Common myeloid progenitor, CD34-positive (primary cell): ENCODE results near the gene ZFYVE16.
A peak's percentile ranks its signal among the peaks of the same experiment; 100 is the strongest.

Source experiments
- CTCF ChIA-PET: fragments of 350-600 bp; sonication (Branson Sonifier 250); formaldehyde crosslinking; loops from one replicate; lab custom pipeline; 2021; ENCODE audit warnings: antibody characterized with exemption; lab: Charles Lee
- POLR2A ChIA-PET: fragments of 350-600 bp; sonication (Branson Sonifier 250); formaldehyde crosslinking; loops from one replicate; lab custom pipeline; 2021; ENCODE audit warnings: antibody characterized with exemption; lab: Charles Lee
- DNase-seq, 3 donors: peaks; one replicate each; pipeline versions ENCODE4 v3.0.0 to v3.0.0-alpha.2; 2013
- H3K27ac ChIP-seq, 2 experiments: 1 replicate in 1 of 2; 2 replicates in 1 of 2; pipeline ENCODE4 v1.7.0; 2013; ENCODE audit warnings: inconsistent platforms in 2 of 2, low read length in 2 of 2, mild to moderate bottlenecking in 2 of 2, low read depth in 1 of 2, moderate library complexity in 1 of 2; ENCODE audit not compliant: severe bottlenecking in 2 of 2, insufficient read depth in 1 of 2, poor library complexity in 1 of 2
- H3K27me3 ChIP-seq, 5 experiments: replicated peaks in 2 of 5; 1 replicate in 3 of 5; 2 replicates in 2 of 5; pipeline versions ENCODE4 v1.6.1 to v1.7.0; 2013; ENCODE audit warnings: low read length in 4 of 5, mild to moderate bottlenecking in 2 of 5, moderate library complexity in 2 of 5, inconsistent platforms in 1 of 5; ENCODE audit not compliant: insufficient read depth in 5 of 5, control insufficient read depth in 4 of 5
- H3K36me3 ChIP-seq, 4 experiments: 1 replicate in 2 of 4; 2 replicates in 2 of 4; pipeline versions ENCODE4 v1.6.1 to v1.7.0; 2013; ENCODE audit warnings: low read length in 3 of 4, control low read depth in 1 of 4, mild to moderate bottlenecking in 1 of 4; ENCODE audit not compliant: control insufficient read depth in 4 of 4, insufficient read depth in 4 of 4
- H3K4me1 ChIP-seq, 4 experiments: 1 replicate in 3 of 4; 2 replicates in 1 of 4; pipeline versions ENCODE4 v1.6.1 to v1.7.1; 2013; ENCODE audit warnings: low read length in 3 of 4, mild to moderate bottlenecking in 3 of 4, control low read depth in 1 of 4, inconsistent platforms in 1 of 4, moderate library complexity in 1 of 4; ENCODE audit not compliant: control insufficient read depth in 4 of 4, insufficient read depth in 4 of 4; ENCODE audit errors: control extremely low read depth in 1 of 4
- H3K4me3 ChIP-seq, 7 experiments: 1 replicate in 4 of 7; 2 replicates in 3 of 7; pipeline versions ENCODE4 v1.5.1 to v1.7.0; 2013; ENCODE audit warnings: mild to moderate bottlenecking in 7 of 7, low read length in 6 of 7, moderate library complexity in 6 of 7, inconsistent platforms in 2 of 7, low read depth in 2 of 7, control low read depth in 1 of 7; ENCODE audit not compliant: insufficient read depth in 4 of 7, control insufficient read depth in 1 of 7; ENCODE audit errors: extremely low read depth in 1 of 7
- H3K9me3 ChIP-seq, 5 experiments: 1 replicate in 4 of 5; 2 replicates in 1 of 5; pipeline versions ENCODE4 v1.6.1 to v1.7.1; 2013; ENCODE audit warnings: low read length in 4 of 5, mild to moderate bottlenecking in 2 of 5, inconsistent platforms in 1 of 5, low read depth in 1 of 5, moderate library complexity in 1 of 5; ENCODE audit not compliant: control insufficient read depth in 4 of 5, insufficient read depth in 2 of 5; ENCODE audit errors: control extremely low read depth in 1 of 5
- WGBS: methylation state at CpG from one replicate; pipeline ENCODE4 v1.1.5; 2013; ENCODE audit not compliant: insufficient coverage; 5-methylcytosine and 5-hydroxymethylcytosine counted together

ZFYVE16 gene

GRCh38 chr5:80438739-80439138, 30.9 kb downstream of the ZFYVE16 start:
- Histone ChIP-seq H3K9me3 (peaks cover 0 to 4% (median 0%) of the 10 kb centered on the region in 5 experiments), H3K27ac (no peak overlapping the region), H3K36me3 (peaks cover 8 to 34% (median 17%) of the 10 kb centered on the region in 4 experiments), H3K4me1 (no peaks in the 10 kb centered on the region), H3K27me3 (no peaks in the 10 kb centered on the region), H3K4me3 (no peak overlapping the region)
- ChIA-PET CTCF (no interaction called here), POLR2A (no interaction called here)
- DNase-seq, result no peak
- WGBS, result 100% methylated on average over 1 of the region's 4 CpGs

DNA sequence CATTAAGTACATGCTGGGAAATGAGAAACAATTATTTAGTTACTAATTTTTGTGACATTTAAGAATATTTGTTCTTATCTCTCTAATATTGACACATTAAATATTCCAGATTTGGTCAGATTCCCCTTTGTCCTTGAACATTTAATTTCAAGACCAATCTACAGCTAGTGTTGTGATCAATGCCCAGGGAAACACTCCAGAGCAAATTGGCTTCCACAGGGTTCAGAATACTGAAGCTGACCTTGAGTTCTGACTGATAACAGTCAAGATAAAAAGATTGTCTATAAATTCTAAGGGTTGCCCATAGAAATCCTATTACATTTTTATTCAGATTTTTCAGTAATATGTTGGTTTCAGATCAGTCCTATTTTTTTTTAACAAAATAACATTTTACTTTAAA, 31.3 kb downstream of the ZFYVE16 start:
- POLR2A ChIA-PET, result no interaction called here
- Histone ChIP-seq H3K4me1 (no peaks in the 10 kb centered on the region), H3K27me3 (no peaks in the 10 kb centered on the region), H3K27ac (no peak overlapping the region), H3K36me3 (peaks cover 8 to 34% (median 17%) of the 10 kb centered on the region in 4 experiments), H3K9me3 (peaks cover 0 to 4% (median 0%) of the 10 kb centered on the region in 5 experiments), H3K4me3 (no peak overlapping the region)
- no peak for DNase-seq
- CTCF ChIA-PET, result no interaction called here

DNA sequence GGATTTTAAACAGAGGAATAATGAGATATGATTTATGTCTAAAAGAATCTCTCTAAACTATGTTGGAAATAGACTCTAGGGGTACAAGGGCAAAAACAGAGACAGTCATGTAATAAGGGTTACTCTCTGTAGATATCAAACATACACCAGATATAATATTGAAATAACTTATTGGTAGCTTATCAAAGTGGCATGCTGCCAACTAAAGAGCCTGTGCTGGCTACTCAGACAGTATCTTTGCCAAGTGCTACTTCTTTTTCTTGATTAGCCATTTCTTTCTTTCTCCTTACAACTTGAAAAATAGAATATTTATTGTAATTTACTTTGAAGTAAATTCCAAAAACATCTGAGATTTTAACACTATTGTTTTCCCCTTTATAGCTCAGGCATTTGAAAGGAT, 34.9 kb downstream of the ZFYVE16 start:
- H3K36me3 ChIP-seq, result peaks cover 3 to 19% (median 13%) of the 10 kb centered on the region in 4 experiments
- no peaks in the 10 kb centered on the region for H3K9me3 ChIP-seq
- DNase-seq, result no peak
- CTCF ChIA-PET, result no interaction called here
- H3K27ac ChIP-seq, result no peak overlapping the region
- H3K4me1 ChIP-seq, result no peaks in the 10 kb centered on the region
- H3K27me3 ChIP-seq, result no peaks in the 10 kb centered on the region
- POLR2A ChIA-PET, result no interaction called here
- no peak overlapping the region for H3K4me3 ChIP-seq

DNA sequence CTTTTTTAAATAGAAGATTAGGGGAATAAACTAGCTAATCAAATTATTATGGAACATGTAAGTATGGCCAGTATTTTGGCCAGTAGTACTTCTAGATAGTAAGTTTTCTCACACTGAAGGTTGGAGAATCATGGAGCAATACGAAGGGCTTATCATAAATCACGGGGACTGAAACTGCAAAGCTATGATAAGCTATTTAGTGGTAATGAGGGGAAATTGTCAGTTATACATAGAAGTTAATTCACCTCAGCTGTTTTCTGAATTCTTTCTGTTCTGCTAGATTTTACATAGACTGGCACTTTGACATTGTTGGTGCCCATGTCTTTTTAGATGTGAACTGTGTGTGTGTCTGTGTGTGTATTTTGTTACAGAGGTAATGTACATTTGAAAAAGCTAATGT, 45.5 kb downstream of the ZFYVE16 start:
- Histone ChIP-seq H3K9me3 (no peaks in the 10 kb centered on the region), H3K36me3 (peaks cover 6 to 21% (median 9%) of the 10 kb centered on the region in 4 experiments), H3K4me3 (no peak overlapping the region), H3K4me1 (peaks cover 3 to 14% (median 5%) of the 10 kb centered on the region in 4 experiments), H3K27ac (no peak overlapping the region), H3K27me3 (no peaks in the 10 kb centered on the region)
- ChIA-PET CTCF (interaction anchor here (1.0 to 1.2 kb wide), 2 partner anchors 30 to 146 kb away, joined by 3 read pairs; no protein-coding TSS in a partner anchor), POLR2A (interaction anchor here (0.5 kb wide), 1 partner anchor 32 kb away, joined by 3 read pairs; no protein-coding TSS in a partner anchor)
- DNase-seq, result peak; percentile 22 to 62 (median 40)
- 0% methylated on average over 2 of the region's 2 CpGs for WGBS

DNA sequence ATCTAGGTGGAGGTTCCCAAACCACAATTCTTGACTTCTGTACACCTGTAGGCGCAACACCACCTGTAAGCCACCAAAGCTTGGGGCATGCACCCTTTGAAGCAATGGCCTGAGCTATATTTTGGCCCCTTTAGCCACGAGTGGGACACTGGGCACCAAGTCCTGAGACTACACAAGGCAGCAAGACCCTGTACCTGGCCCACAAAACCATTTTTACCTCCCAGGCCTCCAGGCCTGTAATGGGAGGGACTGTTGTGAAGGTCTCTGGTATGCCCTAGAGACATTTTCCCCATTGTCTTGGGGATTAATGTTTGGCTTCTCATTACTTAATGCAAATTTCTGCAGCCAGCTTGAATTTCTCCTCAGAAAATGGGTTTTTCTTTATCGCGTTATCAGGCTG, 55.4 kb downstream of the ZFYVE16 start:
- H3K27ac ChIP-seq, result no peak overlapping the region
- 93% methylated on average over 4 of the region's 4 CpGs for WGBS
- ChIA-PET CTCF (no interaction called here), POLR2A (no interaction called here)
- H3K36me3 ChIP-seq, result peaks cover 11 to 56% (median 18%) of the 10 kb centered on the region in 4 experiments
- no peak for DNase-seq
- H3K4me1 ChIP-seq, result peaks cover 0 to 6% (median 0%) of the 10 kb centered on the region in 4 experiments
- no peak overlapping the region for H3K4me3 ChIP-seq
- peaks cover 2 to 44% (median 18%) of the 10 kb centered on the region in 5 experiments for H3K9me3 ChIP-seq
- H3K27me3 ChIP-seq, result no peaks in the 10 kb centered on the region

DNA sequence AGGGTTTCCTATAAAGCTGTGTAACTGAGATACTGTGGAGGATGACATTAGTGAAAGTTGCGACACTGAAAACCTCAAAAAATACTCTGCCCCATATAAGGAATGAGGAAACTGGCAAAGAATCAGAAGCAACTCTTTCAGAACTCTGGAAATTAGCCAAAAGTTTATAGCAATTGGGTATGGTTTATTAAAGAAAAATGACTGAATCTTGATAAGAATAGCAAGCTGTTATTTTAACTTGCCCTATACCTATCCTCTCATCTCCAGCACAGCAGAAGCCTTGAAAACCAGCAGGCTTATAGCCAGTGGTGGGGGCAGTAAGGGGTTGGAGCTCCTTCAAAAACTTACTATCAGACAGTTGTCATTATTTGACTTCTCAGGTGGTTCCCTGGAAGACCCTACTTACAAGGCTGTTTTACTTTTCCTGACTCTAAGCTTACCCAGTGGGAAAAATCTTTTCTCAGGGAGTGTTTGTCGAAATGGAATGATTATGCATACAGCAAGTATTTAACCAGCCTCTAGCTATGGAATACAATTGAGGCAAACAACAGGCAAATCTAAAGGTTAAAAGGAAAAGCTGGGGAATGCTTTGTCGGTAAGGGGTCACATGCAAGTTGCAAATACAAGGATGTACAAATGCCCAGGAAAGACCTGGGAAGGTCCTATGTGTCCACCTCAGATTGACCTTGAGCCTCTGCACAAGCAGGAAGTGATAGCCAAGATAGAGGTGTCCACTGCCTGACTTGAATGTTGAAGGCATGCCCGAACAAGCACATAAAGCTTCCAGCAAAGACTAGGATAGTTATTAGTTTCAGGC, 59.0 kb downstream of the ZFYVE16 start:
- Histone ChIP-seq H3K27ac (no peak overlapping the region), H3K27me3 (no peaks in the 10 kb centered on the region), H3K4me3 (no peak overlapping the region), H3K4me1 (peaks cover 0 to 6% (median 0%) of the 10 kb centered on the region in 4 experiments), H3K36me3 (peaks cover 15 to 54% (median 24%) of the 10 kb centered on the region in 4 experiments), H3K9me3 (peaks cover 8 to 55% (median 28%) of the 10 kb centered on the region in 5 experiments)
- ChIA-PET CTCF (interaction anchor here (0.6 to 1.1 kb wide), 2 partner anchors 14 to 164 kb away, joined by 3 read pairs; no protein-coding TSS in a partner anchor), POLR2A (no interaction called here)
- WGBS, result 100% methylated on average over 1 of the region's 4 CpGs
- DNase-seq, result no peak

DNA sequence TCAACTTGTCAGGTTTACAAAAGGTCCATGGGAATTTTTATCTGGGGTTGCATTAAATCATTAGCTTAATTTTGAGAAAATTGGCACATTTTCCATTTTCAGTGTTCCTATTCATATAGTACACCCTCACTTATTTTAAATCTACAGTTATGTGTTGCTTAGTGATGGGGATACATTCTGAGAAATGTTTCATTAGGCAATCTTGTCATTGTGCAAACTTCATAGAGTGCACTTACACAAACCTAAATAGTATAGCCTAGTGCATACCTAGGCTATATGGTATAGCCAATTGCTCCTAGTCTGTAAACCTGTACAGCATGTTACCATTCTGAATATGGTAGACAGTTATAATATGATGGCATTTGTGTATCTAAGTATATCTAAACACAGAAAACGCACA, 60.3 kb downstream of the ZFYVE16 start:
- Histone ChIP-seq H3K27ac (no peak overlapping the region), H3K36me3 (peaks cover 18 to 49% (median 24%) of the 10 kb centered on the region in 4 experiments)

More for the DNA sequence above, 60.3 kb downstream of the ZFYVE16 start:
- peaks cover 9 to 51% (median 24%) of the 10 kb centered on the region in 5 experiments for H3K9me3 ChIP-seq
- ChIA-PET CTCF (no interaction called here), POLR2A (no interaction called here)
- no peaks in the 10 kb centered on the region for H3K27me3 ChIP-seq
- WGBS, result no CpG with 5 or more reads among the region's 1 CpG
- DNase-seq, result no peak
- H3K4me3 ChIP-seq, result no peak overlapping the region
- H3K4me1 ChIP-seq, result peaks cover 0 to 6% (median 0%) of the 10 kb centered on the region in 4 experiments
